Upper lobe of left lung (tissue), 6 donors: ENCODE measurements around the gene CLIP1. TPM values are rescaled to one million over a fixed set of nuclear protein-coding genes. Genes with fewer than 3 reads are reported as not detected.
"Not testable (repeated sequence)": the region's sequence is repeated elsewhere in the genome, so short reads cannot be mapped to it uniquely, and the experiment has no call there.

Source experiments
- ATAC-seq, 2 donors: fragments of 200-7000 bp; cut with Tn5 transposase; one replicate each; pipeline ENCODE4 v1.9.1; 2022; ENCODE audit warnings: mild to moderate bottlenecking in 2 of 2, moderate library complexity in 2 of 2; ENCODE audit not compliant: low FRiP score in 2 of 2
- DNase-seq, 2 donors: peaks; one replicate each; pipeline ENCODE4 v3.0.0-alpha.2; 2019 to 2020
- H3K27ac ChIP-seq, 4 donors: fragments of 200-600 bp; sonication (generic); one replicate each; pipeline ENCODE4 v1.5.1; 2016 to 2019
- H3K27me3 ChIP-seq, 4 donors: fragments of 200-600 bp; sonication (generic); one replicate each; pipeline ENCODE4 v1.5.1; 2017 to 2019
- H3K36me3 ChIP-seq, 4 donors: fragments of 200-600 bp; sonication (generic); one replicate each; pipeline ENCODE4 v1.5.1; 2016 to 2019
- H3K4me1 ChIP-seq, 4 donors: fragments of 200-600 bp; sonication (generic); one replicate each; pipeline ENCODE4 v1.5.1; 2018 to 2019
- H3K4me3 ChIP-seq, 4 donors: fragments of 200-600 bp; sonication (generic); one replicate each; pipeline ENCODE4 v1.5.1; 2017 to 2019; ENCODE audit warnings: mild to moderate bottlenecking in 2 of 4, moderate library complexity in 1 of 4
- H3K9me3 ChIP-seq, 4 donors: fragments of 200-600 bp; sonication (generic); one replicate each; pipeline ENCODE4 v1.5.1; 2018 to 2019
- EP300 ChIP-seq, 4 donors: sonication (generic); formaldehyde crosslinking; IDR thresholded peaks; one replicate each; pipeline ENCODE4 v1.5.1; 2017; ENCODE audit warnings: antibody characterized with exemption in 4 of 4, control low read depth in 2 of 4
- POLR2A ChIP-seq, 4 donors: fragments of 450-650 bp; IDR thresholded peaks; one replicate each; pipeline ENCODE4 v1.5.1; 2016 to 2017; ENCODE audit warnings: antibody characterized with exemption in 4 of 4, mild to moderate bottlenecking in 2 of 4
- POLR2AphosphoS5 ChIP-seq, 2 donors: sonication (generic); formaldehyde crosslinking; IDR thresholded peaks; one replicate each; pipeline ENCODE4 v1.5.1; 2017; ENCODE audit warnings: antibody characterized with exemption in 2 of 2
- WGBS, 2 donors: methylation state at CpG; one replicate each; pipeline ENCODE4 v1.1.5; 2017 to 2018; 5-methylcytosine and 5-hydroxymethylcytosine counted together
- total RNA-seq, 6 donors: library from RNA; depleted of rRNA in 4 of 6; stranded (reverse); fragments of >200 nt in 4 of 6; gene quantifications; one replicate each; pipeline versions ENCODE4 v1.1.0 to v1.2.1, GENCODE V29; 2016 to 2021
- TF ChIP-seq, protein P1 (sequence below), 6 experiments: fragments of 450-650 bp in 4 of 6; fragments of 200-600 bp in 2 of 6; sonication (generic) in 2 of 6; IDR thresholded peaks; one replicate each; pipeline ENCODE4 v1.5.1; 2016 to 2019; ENCODE audit warnings: antibody characterized with exemption in 6 of 6
- donor health status: DM: no; HTN: no; CAD: no; lungs with moderate emphysema.
- donor health status: DM: no; HTN: yes; CAD: no; lungs with severe emphysema.

CLIP1 gene
- total RNA-seq, 6 donors from 2014 or later = 78.4 to 152 (median 104) TPM

DNA sequence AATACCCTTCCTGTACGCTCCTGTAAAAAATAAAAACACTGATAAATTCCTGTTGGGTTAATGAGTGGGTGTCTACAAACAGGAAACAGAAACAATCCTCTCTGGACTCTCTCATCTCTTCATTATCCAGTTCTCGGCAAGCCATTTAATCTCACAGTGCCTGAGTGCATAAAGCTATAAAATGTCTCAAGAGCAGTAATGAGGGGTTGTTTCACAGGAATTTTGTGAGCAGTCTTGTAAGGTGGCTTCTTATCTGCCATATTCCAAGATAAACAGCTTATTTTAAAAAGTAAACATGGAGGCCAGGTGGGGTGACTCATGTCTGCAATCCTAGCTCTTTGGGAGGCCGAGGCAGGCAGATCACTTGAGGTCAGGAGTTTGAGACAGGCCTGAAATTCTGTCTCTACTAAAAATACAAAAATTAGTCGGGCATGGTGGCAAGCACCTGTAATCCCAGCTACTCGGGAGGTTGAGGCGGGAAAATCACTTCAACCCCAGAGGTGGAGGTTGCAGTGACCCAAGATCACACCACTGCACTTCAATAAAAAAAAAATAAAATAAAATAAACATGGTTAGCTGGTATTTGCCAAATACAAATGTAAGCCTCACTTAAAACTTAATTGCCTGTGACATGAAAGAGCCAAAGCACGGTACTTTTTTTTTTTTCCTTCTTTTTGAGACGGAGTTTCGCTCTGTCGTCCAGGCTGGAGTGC lies 54.0 kb downstream of the CLIP1 start:
- peaks cover 13 to 49% (median 24%) of the 10 kb centered on the region in 4 donors for H3K4me1 ChIP-seq
- no peak for TF ChIP-seq POLR2AphosphoS5 (IDR thresholded peaks at IDR 0.05)
- TF ChIP-seq, protein P1, sequence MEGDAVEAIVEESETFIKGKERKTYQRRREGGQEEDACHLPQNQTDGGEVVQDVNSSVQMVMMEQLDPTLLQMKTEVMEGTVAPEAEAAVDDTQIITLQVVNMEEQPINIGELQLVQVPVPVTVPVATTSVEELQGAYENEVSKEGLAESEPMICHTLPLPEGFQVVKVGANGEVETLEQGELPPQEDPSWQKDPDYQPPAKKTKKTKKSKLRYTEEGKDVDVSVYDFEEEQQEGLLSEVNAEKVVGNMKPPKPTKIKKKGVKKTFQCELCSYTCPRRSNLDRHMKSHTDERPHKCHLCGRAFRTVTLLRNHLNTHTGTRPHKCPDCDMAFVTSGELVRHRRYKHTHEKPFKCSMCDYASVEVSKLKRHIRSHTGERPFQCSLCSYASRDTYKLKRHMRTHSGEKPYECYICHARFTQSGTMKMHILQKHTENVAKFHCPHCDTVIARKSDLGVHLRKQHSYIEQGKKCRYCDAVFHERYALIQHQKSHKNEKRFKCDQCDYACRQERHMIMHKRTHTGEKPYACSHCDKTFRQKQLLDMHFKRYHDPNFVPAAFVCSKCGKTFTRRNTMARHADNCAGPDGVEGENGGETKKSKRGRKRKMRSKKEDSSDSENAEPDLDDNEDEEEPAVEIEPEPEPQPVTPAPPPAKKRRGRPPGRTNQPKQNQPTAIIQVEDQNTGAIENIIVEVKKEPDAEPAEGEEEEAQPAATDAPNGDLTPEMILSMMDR (IDR thresholded peaks at IDR 0.05) = no peak
- no peak for TF ChIP-seq EP300 (IDR thresholded peaks at IDR 0.05)
- no peak for TF ChIP-seq POLR2A (IDR thresholded peaks at IDR 0.05)
- no peaks in the 10 kb centered on the region for H3K9me3 ChIP-seq
- ATAC-seq (peak in 1 of 2 donors; percentile 38), DNase-seq (no peak)
- WGBS, 2 donors = 56 to 68% methylated on average over 10 of the region's 10 CpGs
- no peak overlapping the region for H3K4me3 ChIP-seq
- H3K27ac ChIP-seq = peak overlapping the region in 3 of 4 donors; percentile 16 to 57 (median 48)
- H3K27me3 ChIP-seq = no peaks in the 10 kb centered on the region
- H3K36me3 ChIP-seq = peaks cover 0 to 32% (median 14%) of the 10 kb centered on the region in 4 donors

DNA sequence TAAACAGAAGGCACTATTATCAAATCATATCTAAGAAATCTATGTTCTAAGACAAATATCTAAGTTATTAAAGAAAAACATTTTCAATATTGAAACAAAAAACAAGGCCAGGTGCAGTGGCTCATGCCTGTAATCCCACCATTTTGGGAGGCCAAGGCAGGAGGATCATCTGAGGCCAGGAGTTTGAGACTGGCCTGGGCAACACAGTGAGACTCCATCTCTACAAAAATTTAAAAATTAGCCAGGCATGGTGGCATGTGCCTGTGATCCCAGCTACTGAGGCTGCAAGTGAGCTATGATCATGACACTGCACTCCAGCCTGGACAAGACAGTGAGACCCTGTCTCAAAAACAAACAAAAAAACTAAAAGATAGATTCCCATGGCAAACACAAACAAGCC lies 54.8 kb downstream of the CLIP1 start:
- H3K27me3 ChIP-seq, H3K4me3 ChIP-seq, DNase-seq, H3K9me3 ChIP-seq, ATAC-seq: not testable (repeated sequence)
- Histone ChIP-seq H3K4me1 (peaks cover 13 to 49% (median 24%) of the 10 kb centered on the region in 4 donors), H3K27ac (peak overlapping the region in 2 of 4 donors; percentile 17 to 57), H3K36me3 (peaks cover 0 to 34% (median 21%) of the 10 kb centered on the region in 4 donors)

DNA sequence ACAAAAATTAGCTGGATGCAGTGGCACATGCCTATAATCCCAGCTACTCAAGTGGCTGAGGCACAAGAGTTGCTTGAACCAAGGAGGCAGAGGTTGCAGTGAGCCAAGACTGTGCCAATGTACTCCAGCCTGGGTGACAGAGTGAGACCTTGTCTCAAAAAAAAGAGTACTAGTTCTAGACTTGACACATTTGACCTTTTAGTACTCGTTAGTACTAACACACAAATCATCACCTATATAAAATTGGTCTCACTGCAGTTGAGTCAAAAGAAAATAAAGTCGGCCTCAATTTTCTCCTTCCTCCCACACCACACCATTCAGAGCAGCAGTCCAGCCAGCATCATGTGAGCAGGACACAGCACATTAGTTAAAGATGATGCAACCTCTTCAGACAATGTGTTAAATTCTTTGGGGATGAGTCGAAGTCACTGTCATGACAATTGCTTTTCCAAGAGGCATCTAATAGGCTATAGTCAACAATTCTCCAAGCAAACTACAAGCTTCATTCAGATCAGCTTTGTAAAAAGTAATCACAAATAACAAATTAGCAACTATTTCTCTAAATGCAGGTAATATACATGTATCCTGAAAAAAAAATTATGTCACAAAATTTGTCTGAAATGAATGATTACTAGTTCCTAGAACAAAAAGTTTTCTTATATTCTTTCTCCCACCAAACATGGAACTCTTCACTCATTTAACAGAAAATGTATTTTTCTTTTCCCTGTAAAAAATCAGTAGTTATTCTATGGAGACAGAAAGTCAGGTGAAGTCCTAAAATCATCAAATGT lies 55.6 kb downstream of the CLIP1 start:
- Histone ChIP-seq H3K27me3 (no peaks in the 10 kb centered on the region), H3K4me1 (peaks cover 13 to 46% (median 24%) of the 10 kb centered on the region in 4 donors), H3K27ac (peak overlapping the region in 2 of 4 donors; percentile 54 to 64), H3K4me3 (no peak overlapping the region), H3K9me3 (no peaks in the 10 kb centered on the region), H3K36me3 (peaks cover 0 to 35% (median 18%) of the 10 kb centered on the region in 4 donors)
- DNase-seq = no peak
- ATAC-seq = peak in 1 of 2 donors; percentile 93
- TF ChIP-seq POLR2AphosphoS5 (IDR thresholded peaks at IDR 0.05) (peak; percentile 17 to 51), EP300 (IDR thresholded peaks at IDR 0.05) (no peak)
- TF ChIP-seq, protein P1 (IDR thresholded peaks at IDR 0.05) = no peak
- 58 to 59% methylated on average over 3 of the region's 3 CpGs for WGBS, 2 donors

DNA sequence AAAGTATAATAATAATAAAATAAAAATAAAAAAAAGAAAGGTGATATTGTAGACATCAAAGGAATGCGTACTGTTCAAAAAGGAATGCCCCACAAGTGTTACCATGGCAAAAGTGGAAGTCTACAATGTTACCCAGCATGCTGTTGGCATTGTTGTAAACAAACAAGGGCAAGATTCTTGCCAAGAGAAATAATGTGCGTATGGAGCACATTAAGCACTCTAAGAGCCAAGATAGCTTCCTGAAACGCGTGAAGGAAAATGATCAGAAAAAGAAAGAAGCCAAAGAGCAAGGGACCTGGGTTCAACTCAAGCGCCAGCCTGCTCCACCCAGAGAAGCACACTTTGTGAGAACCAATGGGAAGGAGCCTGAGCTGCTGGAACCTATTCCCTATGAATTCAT lies 57.2 kb downstream of the CLIP1 start:
- Histone ChIP-seq H3K4me1 (peaks cover 13 to 36% (median 24%) of the 10 kb centered on the region in 4 donors), H3K27ac (peak overlapping the region in 1 of 4 donors; percentile 53), H3K36me3 (peaks cover 4 to 43% (median 27%) of the 10 kb centered on the region in 4 donors)
- H3K9me3 ChIP-seq, H3K4me3 ChIP-seq, ATAC-seq, H3K27me3 ChIP-seq, DNase-seq: not testable (repeated sequence)
- WGBS, 2 donors = 58 to 59% methylated on average over 5 of the region's 5 CpGs

DNA sequence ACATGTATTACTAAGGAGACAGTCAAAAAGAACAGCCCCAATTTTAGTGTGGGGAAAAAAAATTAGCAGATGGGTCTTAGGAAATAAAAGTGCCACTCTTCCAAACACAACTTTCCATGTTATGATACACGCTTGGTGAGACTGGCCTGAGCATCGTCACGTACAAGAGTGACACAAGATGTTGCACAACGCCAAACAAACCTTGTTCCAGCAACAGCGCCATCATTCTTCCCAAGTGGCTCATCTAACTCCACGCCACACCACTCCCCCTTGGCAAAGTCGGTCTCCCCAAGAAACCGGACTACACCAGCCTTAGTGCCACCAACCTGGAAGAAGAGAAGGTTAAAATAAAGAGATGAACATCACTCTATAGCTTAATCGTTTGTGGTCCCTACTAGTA lies 58.7 kb downstream of the CLIP1 start:
- peak in 1 of 2 donors; percentile 34 for ATAC-seq
- WGBS, 2 donors = 94 to 95% methylated on average over 9 of the region's 9 CpGs

More for the DNA sequence above, 58.7 kb downstream of the CLIP1 start:
- Histone ChIP-seq H3K27me3 (no peaks in the 10 kb centered on the region), H3K4me3 (no peak overlapping the region), H3K9me3 (no peaks in the 10 kb centered on the region), H3K4me1 (peaks cover 10 to 30% (median 22%) of the 10 kb centered on the region in 4 donors), H3K36me3 (peaks cover 4 to 48% (median 37%) of the 10 kb centered on the region in 4 donors), H3K27ac (no peak overlapping the region)
- TF ChIP-seq EP300 (IDR thresholded peaks at IDR 0.05) = no peak
- TF ChIP-seq, protein P1 (IDR thresholded peaks at IDR 0.05) = no peak
- TF ChIP-seq POLR2AphosphoS5 (IDR thresholded peaks at IDR 0.05) = no peak
- TF ChIP-seq POLR2A (IDR thresholded peaks at IDR 0.05) = no peak
- DNase-seq = no peak
